Measurements from ENCODE around the gene SWT1.

Gene SWT1

DNA sequence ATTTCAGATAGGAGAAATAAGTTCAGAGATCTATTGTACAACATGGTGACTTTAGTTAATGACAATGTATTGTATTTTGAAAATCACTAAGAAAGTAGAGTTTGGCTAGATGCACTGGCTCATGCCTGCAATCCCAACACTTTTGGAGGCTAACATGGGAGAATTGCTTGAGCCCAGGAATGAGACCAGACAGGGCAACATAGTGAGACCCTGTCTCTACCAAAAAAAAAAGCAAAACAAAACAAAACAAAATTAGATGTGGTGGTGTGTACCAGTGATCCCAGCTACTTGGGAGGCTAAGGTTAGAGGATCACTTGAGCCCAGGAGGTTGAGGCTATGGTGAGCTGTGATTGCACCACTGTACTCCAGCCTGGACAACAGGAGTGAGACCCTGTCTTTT lies 132.9 kb downstream of the SWT1 start:
- DNase-seq (ENCODE audit: low read depth), result no peak

DNA sequence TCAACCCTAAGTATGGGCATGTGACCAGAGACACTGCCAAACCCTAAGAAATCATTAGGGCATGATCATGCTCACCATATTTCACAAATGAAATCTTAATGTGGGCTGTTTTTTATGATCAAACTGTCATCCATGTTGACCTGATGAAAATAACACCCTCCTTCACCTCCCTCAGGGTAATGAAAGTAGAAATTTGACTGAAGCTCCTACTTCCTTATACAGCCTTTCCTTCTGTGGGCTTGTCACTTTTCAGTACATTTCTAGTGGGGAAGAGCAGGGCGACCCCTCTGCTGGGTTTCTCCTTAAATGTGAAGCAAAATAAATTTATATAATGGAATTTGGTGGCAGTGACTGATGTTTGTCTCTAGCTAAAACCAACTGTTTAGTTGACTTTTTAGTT lies 134.2 kb downstream of the SWT1 start:
- DNase-seq (ENCODE audit: low read depth), result no peak

DNA sequence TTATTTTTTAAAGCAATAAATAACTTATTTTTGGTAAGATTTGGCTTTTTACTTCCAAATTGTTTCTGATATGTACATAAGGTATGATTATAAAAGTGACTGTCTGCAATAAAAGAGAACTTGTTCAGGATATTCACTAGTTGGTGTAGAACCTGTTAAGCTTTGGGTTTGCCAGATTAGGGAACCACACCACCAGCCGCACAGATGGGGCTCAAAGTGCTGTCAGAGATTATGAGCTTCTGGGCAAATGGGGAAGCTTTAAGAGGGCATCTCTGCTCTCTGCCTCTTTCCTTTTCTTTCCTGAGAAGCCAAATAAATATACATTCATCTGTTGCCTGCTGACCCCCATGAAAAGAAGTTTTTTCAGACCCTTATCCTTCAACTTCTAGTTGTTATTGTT lies 134.7 kb downstream of the SWT1 start:
- no peak for DNase-seq (ENCODE audit: low read depth)

DNA sequence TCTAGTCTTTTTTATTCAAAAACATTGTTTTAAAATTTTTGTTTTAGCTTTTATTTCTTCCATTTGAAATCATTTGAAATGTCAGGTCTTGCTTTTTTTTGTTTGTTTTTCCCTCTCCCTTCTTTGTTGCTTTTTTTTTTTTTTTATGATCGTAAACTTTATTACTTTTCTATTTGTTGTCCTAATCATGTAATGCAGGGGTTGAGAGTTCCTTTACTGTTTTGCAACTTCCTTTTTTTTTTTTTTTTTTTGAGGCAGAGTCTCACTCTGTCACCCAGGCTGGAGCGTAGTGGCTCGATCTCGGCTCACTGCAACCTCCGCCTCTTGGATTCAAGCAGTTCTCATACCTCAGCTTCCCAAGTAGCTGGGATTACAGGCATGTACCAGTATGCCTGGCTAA lies 135.3 kb downstream of the SWT1 start:
- no peak for DNase-seq (ENCODE audit: low read depth)

DNA sequence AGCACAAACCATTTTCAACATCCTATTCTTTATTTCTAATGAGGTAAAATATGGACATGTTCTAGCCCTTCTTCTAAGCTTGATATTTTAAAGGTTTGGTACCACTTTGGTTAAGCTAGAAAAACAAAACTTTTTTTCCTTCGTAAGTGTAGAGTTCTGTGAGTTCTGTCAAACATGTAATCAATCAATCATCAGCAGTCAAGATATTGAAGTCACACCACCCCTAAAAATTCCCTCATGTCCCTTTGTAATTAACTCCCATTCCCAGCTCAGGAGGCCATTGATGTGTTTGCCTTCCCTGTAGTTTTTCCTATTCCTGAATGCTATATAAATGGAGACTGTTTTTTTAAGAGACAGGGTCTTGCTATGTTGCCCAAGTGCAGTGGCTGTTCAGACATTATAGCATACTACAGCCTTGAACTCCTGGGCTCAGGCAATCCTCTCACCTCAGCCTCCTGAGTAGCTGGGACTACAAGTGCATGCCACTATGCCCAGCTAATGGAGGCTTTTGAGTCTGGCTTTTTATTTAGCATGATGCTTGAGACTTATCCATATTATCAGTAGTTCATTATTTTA lies 137.1 kb downstream of the SWT1 start:
- no peak for DNase-seq (ENCODE audit: low read depth)

DNA sequence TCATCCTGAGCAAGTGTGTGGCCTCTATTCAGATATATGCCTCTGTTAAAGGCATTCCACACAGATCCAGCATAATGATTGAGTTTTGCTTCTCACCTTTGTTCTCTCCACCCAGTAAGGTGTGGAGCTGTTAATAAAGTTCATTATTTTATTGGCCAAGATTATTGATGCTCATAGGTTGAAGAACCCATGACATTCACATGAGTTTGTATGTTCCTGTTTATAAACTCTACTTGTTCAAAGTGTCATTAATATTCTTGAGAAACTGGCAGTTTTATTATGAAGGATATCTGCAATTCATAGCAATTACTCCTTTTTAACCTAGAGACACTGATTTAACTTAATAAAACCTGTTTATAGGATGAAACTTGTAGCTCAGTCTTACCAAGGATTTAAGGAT lies 138.1 kb downstream of the SWT1 start:
- no peak for DNase-seq (ENCODE audit: low read depth)

DNA sequence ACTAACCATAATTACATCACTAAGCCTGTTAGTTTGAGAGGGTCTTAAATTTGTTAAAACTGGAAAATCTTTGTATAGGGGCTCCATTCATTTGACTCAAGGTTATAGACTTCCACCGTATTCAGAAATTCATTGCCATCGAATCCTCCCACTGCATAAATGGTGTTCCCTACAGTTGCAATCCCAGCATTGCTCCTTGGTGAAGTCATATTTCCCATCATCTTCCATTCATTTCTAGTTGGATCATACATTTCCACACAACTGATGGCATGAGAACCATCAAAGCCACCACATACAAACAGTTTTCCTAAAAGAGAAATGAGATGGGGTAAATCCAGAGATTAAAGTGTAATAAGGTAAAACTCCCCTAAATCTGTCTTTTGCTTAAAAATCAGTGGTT lies 141.0 kb downstream of the SWT1 start:
- DNase-seq (ENCODE audit: low read depth), result no peak

DNA sequence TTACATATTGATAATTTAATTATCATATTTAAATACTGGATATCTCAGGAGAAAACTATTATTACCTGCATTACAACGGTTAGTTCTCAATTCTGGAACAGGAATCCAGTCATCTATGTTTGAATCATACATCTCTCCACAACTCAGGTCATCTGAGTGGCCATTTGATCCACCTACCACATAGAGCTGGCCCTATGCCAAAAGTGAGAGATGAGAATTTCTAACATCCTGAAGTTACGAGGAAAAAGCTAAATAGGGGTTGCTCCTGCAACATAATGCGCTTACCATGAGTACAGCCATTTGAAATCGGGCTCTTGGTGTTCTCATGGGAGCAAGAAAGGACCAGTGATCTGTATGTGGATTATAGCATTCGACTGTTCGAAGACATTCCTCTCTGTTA lies 143.2 kb downstream of the SWT1 start:
- DNase-seq (ENCODE audit: low read depth), result no peak

DNA sequence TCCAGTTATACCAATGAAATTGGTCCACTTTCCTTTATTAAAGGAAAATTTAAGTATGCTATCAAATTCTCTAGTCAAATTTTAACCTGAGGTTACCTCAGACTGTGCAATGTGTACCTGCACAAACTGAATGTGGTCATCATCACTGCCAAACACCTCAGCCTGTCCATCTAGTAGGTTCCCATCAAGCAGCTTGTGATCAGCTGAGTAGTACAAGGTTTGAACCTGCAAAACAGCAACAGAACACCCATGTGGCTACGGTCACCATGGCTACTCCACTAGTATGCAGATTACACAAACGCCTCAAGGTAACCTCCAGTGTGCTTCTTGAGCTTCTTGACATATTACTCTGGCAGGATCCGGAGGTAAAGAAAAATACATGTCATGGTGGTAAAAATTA lies 148.5 kb downstream of the SWT1 start:
- no peak for DNase-seq (ENCODE audit: low read depth)

DNA sequence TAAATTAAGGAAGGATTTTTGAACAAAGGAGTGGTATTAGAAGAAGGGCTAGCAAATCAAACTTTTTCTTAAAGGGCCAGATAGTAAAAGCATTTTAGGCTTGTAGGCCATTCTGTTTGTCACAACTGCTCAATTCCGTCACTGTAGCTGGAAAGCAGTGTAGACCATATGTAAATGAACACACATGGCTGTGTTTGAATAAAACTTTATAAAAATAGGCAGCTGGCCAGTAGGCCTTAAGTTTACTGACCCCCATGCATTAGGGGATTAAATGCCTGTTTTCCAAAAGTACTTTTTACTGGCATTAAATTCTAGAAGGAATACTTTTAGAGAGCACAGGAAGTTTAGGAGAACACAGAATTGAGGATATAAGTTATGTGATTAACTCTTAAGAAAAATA lies 151.2 kb downstream of the SWT1 start:
- DNase-seq (ENCODE audit: low read depth), result no peak

DNA sequence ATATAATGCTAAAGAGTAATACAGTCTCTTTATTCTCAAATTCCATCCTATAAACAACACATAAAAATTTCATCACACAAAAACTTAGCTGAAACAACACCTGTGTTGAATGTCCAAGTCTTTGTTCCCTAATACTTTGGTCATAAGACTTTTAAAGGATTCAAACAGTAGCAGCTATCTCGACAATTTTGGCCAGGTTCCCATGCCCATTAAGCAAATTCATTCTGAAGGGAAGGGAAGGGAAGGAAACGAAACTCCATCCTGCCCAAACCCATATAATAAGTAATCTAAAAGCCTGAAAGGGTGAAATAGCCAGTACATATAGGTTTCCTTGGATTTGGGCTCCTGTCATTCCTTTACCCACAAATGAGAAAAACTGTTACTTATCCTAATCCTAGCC lies 152.6 kb downstream of the SWT1 start:
- DNase-seq (ENCODE audit: low read depth), result no peak

DNA sequence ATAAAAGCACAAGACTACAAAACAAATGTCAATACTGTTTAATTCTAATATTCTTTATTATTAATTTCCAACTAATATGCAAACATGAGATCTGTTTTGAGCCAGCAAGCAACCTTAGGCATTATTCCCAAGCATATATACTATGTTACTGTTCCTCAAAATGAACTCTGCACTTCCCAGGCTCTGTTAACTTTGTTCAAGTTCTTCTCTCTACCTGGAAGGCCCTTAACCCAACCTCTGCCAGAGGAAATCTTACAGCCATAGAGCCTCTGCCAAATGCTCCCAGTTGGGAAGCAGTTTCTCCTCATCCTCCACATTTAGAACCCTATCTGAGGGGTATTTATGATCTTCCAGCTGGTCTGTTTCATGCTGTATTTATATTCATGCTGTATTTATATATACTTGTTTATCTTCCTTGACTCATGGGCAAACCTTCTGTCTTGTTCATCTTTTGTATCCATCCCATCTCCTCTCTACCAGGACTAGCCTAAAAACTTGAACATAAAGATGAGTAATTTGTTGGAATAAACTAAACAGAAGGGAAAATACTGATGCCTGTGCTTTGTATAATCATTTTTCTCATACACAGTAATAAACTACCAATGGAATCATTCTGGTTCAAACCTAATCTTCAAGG lies 154.7 kb downstream of the SWT1 start:
- no peak for DNase-seq (ENCODE audit: low read depth)

DNA sequence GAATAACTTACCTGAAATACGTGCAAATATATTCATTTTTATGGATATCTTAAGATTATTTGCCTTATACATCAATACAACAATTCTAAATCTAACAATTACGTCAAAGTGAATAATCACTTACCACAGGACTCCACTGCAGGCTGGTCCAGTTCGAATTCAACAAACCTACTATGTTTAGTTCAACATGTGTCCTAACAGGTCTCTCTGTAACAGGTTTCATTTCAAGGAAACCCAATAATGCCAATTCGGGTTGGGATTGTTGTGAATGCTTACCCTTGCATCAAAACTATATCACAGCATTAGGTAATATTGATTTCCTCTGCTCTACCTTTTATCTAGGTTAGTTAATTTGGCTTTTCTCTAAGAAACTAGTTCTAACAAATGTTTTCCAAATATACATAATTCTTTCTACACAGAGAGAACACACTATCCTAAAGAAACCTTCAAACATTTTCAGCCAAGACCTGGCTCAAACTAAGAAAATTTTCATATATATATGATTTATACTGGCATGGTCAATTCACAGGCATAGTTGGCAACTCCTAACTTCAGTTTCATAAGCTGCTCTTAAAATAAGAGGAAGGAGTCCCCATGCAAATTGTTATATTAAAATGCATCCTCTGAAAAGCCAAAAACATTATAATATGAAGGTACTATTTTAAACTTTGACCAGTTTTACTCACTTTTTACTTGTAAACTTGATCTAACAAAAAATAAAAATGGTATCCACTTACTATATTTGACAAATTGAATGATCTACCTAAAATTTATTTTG lies 155.6 kb downstream of the SWT1 start:
- DNase-seq (ENCODE audit: low read depth), result no peak

DNA sequence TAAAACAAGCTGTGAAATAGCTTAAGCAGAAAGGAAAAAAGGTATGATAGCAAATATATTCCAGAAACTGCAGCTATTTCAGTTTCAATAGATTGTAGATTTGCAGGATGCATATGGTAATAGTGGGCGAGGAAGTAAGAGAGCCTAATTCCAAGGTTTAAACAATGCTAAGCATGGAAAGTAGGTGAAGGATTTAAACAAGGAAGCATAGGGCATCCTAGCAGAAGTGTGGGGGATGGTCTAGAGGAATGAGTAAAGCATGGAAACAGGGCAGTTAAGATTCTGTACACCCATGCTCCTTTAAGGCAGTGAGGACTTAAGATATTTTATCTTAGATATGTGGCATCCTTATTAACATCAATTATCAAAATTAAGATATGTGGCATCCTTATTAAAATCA lies 157.4 kb downstream of the SWT1 start:
- DNase-seq (ENCODE audit: low read depth), result no peak

DNA sequence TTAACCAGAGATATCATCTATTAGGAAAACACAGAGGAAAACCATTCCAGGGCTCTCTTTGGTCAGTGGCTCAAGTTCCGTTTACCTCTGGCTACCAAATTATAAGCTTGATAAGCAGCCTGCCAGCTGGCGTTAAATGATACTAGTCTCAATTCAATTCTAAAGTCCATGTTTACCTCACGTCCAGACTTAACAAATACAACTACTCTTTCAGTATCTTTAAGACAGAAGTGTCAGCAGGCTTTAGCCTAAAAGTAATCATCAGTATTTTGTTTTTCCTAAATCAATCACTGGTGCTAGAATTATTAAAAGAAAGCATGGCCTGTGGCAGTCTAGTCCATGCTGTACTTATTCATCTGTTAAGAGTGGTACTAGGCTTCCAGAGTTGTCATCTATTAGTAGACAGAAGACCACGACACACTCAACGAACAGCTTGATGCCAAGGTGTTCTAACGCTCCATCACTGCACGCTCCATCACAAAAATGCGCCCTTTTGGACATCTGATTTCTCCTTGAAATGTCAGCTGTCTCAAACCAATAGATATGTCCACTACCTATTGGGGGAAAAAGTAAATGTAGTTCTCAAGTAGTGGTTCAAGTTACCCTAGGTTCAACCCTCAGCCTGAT lies 158.6 kb downstream of the SWT1 start:
- no peak for DNase-seq (ENCODE audit: low read depth)

DNA sequence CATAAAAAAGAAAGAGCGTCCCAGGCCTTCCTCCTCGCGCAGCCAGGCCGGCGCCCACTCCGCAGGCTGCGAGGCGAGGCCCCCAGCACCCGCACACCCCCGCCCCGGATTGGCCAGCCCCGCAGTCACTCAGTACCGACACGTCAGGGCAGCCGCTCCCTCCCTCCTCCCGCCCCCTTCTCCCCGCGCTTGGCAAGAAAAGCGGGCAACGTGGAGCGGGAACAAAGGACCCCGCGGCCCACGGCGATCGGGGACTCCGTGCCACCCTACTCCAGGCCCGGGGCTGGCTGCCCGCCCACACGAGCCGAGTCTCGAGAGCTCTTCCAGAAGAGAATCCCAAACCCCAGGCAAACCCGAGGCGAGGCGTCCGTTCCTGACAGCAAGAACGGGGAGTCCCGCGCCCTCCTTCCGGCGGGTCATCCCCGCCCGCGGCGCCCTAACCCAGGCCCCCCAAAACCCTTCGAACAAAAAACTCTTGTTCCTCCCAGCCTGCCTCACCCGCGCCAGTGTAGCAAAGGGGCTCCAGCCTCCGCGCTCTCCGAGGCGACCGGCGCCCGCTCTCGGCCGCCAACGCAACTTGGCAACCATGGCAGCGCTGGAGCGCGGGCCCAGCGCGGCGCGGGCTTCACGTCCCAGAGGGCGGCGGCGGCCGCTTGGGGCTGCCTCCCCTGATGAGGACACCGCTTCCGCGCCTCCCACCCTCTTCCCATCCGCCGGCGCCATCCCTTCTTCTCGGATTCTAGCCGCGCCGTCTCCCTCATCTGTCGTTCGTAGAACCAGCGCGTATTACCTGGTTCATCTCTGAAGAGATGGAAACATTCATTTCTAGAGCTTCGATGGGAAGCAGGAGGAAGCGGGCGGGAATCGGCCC lies 159.4 kb downstream of the SWT1 start:
- peak; percentile 86 for DNase-seq (ENCODE audit: low read depth)

DNA sequence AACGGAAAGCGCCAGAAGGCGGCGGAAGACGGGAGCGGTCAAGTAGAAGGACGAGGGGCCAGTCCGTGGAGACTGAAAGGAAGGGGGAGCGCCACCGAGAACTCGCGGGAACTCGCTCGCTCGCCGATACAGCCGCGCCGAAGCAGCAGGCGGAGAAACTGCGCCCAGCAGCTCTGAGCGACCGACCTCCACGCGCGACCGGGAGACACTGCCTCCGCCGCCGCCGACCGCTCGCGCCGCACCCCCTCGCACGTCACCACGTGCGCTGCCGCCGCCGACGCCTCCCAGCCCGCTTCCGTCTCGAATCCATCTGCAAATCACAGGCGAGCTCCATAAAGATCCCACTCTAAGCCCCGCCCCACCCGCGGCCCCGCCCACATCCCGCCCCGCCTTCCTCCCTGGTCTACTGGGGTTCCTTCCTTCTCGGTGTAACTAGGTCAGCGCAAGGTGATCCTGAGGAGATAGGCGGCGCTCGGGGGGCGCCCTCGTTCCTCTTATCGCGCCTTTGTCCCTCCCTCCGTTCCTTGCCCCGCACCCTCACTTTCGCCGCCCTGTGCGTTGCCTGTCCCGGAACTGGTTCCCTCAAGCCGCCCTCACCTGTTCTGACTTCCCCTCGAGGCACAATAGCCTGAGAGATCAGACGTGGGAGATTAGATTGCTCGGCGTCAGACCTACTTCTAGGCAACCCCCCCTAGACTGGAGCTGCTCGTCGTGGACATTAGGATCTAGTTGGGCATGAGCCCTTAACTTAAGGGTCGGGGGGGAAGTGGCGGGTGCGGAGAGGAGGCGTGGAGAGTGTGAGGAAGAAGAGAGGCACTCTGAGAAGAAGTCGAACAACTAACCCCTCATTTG lies 160.3 kb downstream of the SWT1 start, which contains the start of gene IVNS1ABP:
IVNS1ABP (minus strand) TSS at position 210 of the 852 bp plus-strand sequence. CDS start 7,750 bp downstream, outside the sequence.
- peak; percentile 91 for DNase-seq (ENCODE audit: low read depth)

DNA sequence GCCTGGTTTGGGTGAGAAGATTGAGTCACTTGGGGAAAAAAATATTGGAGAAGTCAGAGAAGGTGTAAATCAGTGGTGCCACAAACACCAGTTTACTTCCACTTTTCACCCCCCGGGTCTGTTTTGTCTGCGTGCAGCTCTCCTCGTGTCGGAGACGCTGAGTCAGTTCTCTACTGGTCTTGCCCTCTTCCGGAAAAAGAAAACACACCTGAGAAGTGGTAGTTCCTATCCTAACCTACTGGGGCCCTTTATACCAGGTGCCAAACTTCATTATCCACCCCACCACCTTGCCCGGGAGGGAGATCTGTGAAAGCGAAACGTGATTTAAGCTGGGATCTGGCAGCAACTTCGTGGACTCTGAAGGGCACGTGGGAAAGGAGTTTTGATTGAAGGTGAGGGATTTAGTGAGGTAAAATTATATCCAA lies 160.9 kb downstream of the SWT1 start:
- peak; percentile 54 for DNase-seq (ENCODE audit: low read depth)

DNA sequence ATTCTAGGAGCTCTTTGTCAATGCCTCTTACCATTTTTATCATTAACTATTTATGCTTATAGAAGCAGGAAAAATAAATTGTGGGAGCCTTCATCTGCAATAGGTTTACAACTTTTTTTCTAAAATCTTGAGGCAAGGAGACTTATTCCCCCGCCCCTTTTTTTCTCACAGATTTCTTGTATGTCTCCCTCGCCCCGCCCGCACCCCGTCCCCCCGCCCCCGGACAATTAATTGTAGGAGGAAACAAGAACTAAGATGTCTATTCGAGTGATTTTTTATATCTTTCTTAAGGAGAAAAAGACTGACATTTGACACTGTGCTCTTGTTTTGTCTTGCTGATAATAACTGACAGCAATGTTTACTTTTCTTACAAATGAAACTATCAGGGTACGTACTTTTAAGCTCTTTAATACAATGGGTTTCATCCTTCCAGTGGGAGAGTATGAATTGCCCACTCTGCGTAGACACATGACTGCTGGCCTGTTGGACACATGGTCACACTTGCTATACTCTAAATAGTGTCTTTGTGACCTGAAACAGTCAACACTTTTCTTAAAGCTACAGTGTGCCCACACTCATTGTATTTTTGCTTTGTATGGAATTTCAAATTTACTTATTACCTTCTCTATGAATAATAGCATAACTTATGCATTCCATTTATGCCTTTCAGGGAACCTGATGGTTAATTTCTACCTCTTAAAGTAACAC lies 161.6 kb downstream of the SWT1 start:
- no peak for DNase-seq (ENCODE audit: low read depth)

DNA sequence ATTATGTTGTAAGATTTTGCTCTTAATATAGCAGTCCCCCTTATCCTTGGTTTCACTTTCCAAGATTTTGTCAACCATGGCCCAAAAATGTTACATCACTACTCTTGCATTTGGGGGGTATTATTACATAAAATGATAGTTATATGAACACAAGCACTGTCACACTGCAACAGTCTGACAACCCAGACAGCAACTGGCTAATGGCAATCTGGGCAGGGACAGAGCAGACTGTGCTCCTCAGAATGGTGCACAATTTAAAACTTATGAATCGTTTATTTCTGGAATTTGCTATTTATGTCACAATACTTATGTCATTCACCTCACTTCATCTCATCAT lies 162.1 kb downstream of the SWT1 start:
- DNase-seq (ENCODE audit: low read depth), result no peak

All from activated T-cell treated with anti-CD3 and anti-CD28 coated beads for 1 hour (primary cell).